ENCODE measurements around the gene NPIPB8. TPM values are rescaled to one million over a fixed set of nuclear protein-coding genes. Genes with fewer than 3 reads are reported as not detected.
A peak's percentile ranks its signal among the peaks of the same experiment; 100 is the strongest.
"Not testable (repeated sequence)": the region's sequence is repeated elsewhere in the genome, so short reads cannot be mapped to it uniquely, and the experiment has no call there.

The NPIPB8 gene
- total RNA-seq, 1 donor from 2014 or later, result 2.8 TPM

DNA sequence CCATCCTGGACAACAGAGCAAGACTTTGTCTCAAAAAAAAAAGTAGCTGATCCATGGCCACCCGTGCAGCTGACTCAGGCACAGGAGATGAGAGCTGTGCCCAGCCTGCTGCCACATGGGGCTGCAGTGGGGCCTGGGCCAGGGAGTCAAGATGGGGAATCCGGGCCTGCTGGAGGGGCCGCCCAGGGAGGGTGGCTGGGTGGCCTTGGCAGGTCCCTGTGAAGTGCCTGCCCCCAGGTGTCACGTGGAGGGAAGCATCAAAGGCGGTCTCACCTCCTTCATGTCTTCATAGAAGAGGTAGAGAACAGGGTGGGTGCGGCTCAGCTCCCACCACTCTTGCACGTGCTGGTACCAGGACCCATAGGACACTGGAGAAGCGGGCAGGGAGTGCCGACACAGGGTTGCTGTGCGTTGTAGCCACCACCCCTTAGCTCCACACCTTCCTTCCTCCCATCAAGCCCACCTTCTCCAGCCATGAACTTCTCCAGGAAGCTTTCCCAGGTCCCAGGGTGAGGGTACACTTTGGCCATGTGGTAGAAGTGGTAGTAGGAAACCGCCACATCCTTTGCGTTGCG, 44.8 kb upstream of the NPIPB8 start:
- intact Hi-C loops (cut with DNase I), result no loop called here
- ATAC-seq (no peak), DNase-seq (no peak)
- H3K4me3 ChIP-seq, result no peak overlapping the region
- no peak overlapping the region for H3K27ac ChIP-seq
- H3K4me1 ChIP-seq, result peaks cover 16% of the 10 kb centered on the region
- H3K36me3 ChIP-seq, result peaks cover 35% of the 10 kb centered on the region
- TF ChIP-seq, protein P1, sequence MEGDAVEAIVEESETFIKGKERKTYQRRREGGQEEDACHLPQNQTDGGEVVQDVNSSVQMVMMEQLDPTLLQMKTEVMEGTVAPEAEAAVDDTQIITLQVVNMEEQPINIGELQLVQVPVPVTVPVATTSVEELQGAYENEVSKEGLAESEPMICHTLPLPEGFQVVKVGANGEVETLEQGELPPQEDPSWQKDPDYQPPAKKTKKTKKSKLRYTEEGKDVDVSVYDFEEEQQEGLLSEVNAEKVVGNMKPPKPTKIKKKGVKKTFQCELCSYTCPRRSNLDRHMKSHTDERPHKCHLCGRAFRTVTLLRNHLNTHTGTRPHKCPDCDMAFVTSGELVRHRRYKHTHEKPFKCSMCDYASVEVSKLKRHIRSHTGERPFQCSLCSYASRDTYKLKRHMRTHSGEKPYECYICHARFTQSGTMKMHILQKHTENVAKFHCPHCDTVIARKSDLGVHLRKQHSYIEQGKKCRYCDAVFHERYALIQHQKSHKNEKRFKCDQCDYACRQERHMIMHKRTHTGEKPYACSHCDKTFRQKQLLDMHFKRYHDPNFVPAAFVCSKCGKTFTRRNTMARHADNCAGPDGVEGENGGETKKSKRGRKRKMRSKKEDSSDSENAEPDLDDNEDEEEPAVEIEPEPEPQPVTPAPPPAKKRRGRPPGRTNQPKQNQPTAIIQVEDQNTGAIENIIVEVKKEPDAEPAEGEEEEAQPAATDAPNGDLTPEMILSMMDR (IDR thresholded peaks at IDR 0.05), result no peak
- H3K27me3 ChIP-seq, result no peaks in the 10 kb centered on the region
- H3K9me3 ChIP-seq, result no peaks in the 10 kb centered on the region

DNA sequence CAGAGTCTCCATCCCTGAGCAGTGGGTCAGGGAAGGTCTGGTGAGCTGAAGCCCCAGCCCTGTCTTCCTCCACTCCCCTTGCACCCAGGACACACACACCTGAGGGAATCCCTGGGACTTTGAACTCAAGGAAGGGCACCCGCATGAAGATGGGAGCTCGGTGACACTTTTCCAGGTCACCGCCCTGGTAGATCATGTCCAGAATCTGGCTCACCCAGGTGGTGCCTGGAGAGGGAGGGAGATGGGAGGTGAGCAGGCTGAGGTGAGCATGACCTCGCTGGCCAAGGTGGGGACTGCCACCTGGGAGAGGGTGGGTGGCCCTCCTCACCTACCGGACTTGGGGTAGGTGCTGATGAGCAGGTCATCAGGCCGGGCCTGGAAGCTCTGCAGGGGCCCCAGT, 42.4 kb upstream of the NPIPB8 start:
- Histone ChIP-seq H3K4me1 (peaks cover 16% of the 10 kb centered on the region), H3K36me3 (peaks cover 12% of the 10 kb centered on the region)
- H3K4me3 ChIP-seq; H3K27ac ChIP-seq; intact Hi-C loops (cut with DNase I); H3K9me3 ChIP-seq; H3K27me3 ChIP-seq; ATAC-seq; DNase-seq: not testable (repeated sequence)

DNA sequence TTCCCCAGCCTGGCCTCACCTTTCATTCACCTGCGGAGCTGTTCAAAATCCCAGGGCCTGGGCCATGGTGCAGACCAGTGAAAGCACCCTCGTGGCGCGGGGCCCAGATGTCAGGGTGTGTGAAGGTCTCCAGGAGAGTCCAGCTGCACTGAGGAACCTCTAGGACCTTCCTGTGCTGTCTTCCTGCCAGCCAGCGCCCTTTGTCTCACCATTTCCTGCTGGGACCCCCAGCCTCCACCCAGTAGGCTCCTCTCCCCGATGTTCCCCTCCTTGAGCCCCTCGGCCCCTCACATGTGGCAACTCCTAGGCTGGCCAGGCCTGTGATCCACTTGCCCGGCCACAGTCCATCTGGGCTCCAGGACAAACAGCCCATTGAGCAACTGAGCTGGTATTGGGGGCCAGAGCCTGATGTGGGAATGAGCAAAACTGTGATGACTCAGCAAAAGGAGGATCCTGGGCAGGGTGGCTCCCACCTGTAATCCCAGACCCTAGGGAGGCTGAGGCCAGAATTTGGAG, 41.7 kb upstream of the NPIPB8 start:
- no peaks in the 10 kb centered on the region for H3K27me3 ChIP-seq
- H3K4me1 ChIP-seq, result peaks cover 16% of the 10 kb centered on the region
- TF ChIP-seq, protein P1 (IDR thresholded peaks at IDR 0.05), result no peak
- H3K36me3 ChIP-seq, result peaks cover 5% of the 10 kb centered on the region
- peak overlapping the region; percentile 72 for H3K27ac ChIP-seq
- H3K4me3 ChIP-seq, result peak overlapping the region; percentile 41
- DNase-seq (peak; percentile 70), ATAC-seq (peak; percentile 1)
- H3K9me3 ChIP-seq, result no peaks in the 10 kb centered on the region
- intact Hi-C loops (cut with DNase I), result no loop called here

DNA sequence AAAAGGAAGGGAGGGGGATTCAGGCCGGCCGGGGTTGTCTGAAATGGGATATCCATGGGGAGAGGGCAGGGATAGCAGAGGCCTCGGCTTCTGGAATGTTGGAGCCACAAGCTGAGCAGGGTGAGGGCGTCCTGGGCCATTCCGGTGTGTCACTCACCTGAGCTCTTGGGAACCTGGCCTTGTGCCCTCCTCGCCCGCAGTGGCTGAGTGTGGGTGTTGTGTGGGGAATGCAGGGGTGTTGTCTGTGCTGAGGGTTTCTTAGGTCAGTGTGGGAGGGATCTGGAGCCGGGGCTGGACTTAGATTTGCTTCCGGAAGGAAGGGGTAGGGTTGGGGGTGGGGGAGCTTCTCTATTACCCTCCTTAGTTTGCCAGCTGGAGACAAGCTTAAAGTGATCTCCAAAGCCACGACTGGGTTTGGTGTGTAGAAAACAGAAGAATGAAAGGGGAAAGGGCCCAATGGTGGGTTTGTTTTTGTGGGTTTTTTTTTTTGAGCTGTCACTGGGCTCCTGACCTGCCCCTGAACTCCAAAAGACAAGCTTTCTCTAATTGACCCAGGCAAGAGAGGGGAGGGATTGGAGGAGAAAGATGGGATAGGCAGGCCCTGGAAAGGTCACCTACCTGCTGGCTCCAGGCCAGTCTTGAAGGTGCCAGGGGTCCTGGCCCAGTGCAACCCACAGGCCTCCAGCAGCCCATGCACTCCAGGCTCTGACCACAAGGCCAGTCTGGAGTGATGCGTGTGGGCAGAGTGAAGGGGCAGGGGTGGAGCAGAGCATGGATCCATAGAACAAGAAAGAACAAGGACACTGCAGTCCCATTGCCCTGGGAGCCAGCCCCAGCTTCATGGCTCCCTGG, 40.8 kb upstream of the NPIPB8 start, which contains the start of gene SULT1A2:
TSS of gene SULT1A2 (minus strand) at position 211 of the 852 bp plus-strand sequence. CDS start 1,120 bp downstream, outside the sequence.
- H3K9me3 ChIP-seq, result no peaks in the 10 kb centered on the region
- intact Hi-C loops (cut with DNase I), result no loop called here
- TF ChIP-seq, protein P1 (IDR thresholded peaks at IDR 0.05), result no peak
- H3K27ac ChIP-seq, result peak within 1 kb of the TSS; percentile 72
- peak within 1 kb of the TSS; percentile 41 for H3K4me3 ChIP-seq
- no peaks in the 10 kb centered on the region for H3K27me3 ChIP-seq
- peak; percentile 81 for ATAC-seq
- no peaks in the 10 kb centered on the region for H3K36me3 ChIP-seq
- DNase-seq, result peak; percentile 89
- H3K4me1 ChIP-seq, result peaks cover 16% of the 10 kb centered on the region

DNA sequence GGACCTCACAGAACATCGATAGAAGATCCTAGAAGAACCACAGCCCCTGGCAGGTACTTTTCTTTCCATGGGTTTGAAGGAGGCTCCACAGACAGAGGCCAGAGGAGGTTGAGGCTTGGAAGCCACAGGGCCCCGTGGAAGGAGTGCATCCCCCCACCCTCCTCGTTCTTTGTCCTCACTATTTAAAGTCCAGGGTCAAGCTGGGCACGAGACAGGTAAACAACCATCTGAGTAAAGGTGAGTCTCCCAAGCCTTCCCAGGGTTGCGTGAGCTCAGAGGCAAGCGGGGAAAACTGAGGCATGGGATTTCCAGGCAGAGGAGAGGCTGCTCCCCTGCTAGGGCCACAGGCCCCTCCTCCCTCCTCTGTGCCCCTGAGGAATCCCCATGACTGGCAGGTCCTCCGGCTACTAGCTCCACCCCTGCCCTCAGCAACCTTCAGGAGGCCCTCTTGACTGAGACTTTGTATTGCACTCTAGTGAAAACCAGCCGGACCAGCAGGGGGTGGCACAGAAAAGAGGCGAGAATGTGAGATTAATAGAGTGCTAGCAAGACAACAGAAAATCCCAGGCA, 40.1 kb upstream of the NPIPB8 start:
- TF ChIP-seq, protein P1 (IDR thresholded peaks at IDR 0.05), result peak; percentile 19
- no peaks in the 10 kb centered on the region for H3K36me3 ChIP-seq
- H3K4me3 ChIP-seq, result no peak overlapping the region
- peaks cover 16% of the 10 kb centered on the region for H3K4me1 ChIP-seq
- intact Hi-C loops (cut with DNase I), result no loop called here
- DNase-seq (peak; percentile 84), ATAC-seq (peak; percentile 59)
- peak overlapping the region; percentile 72 for H3K27ac ChIP-seq
- H3K27me3 ChIP-seq, result no peaks in the 10 kb centered on the region
- no peaks in the 10 kb centered on the region for H3K9me3 ChIP-seq

DNA sequence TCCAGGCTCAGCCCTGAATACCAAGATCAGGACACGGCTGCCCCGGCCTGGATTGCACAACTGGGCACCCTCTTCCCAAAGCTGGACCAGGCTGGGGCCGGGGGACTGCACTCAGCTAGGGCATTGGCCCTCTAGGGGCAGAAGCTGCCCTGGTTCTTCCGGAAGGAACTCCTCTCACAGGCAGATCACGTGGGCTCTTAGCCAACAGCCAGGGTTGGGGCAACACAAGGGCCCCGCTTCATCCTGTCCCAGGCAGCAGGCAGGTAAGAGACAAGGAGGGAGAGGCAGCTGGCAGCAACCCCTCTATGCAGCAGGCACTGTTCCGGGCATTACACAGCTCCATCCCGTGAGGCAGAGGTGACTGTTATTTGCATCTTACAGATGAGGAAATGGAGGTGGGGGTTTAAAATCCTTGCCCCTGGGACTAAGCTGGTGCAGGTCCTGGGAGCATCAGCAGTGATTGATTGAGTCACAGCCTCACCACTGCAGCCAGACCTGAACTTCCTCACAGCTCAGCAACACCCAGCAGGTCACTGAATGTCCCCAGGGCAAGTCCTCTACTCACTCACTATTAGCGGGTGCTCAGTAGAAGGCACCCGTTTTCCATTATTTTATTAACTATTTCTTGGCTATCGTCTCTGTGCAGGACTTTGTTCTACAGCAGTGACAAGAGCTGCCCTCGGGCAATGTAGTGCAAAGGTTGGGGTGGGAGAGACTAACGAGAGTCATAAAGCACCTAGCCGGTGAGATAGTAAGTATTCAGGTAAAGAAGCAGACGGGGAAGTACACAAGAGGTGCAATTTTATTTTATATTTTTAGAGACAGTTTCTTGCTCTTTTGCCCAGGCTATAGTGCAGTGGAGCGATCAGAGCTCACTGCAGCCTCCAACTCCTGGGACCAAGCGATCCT, 38.2 kb upstream of the NPIPB8 start:
- DNase-seq; H3K27me3 ChIP-seq; H3K9me3 ChIP-seq; intact Hi-C loops (cut with DNase I); H3K36me3 ChIP-seq; H3K4me3 ChIP-seq; H3K27ac ChIP-seq: not testable (repeated sequence)
- H3K4me1 ChIP-seq, result peaks cover 16% of the 10 kb centered on the region
- ATAC-seq, result peak; percentile 75

DNA sequence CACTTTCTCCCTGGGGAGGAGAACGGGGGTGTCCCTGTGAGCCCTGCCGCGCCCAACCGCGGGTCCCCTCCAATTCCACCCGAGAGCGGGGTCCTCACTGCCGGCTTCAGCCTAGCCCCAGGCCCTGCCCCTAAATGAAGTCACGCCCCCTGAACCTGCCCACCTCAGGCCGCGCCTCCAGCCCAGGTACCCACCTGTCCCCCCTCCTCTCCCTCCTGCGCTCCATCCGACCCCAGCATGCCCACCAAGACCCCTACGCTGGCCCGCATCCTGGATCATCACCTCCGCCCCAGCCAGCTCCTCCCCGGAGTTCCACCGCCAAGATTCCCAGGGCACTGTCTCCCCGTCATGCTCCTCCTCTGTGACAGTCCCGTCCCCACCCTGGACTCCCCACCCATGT, 36.9 kb upstream of the NPIPB8 start:
- intact Hi-C loops (cut with DNase I); H3K27me3 ChIP-seq; H3K27ac ChIP-seq; H3K36me3 ChIP-seq; H3K9me3 ChIP-seq; H3K4me3 ChIP-seq; ATAC-seq; DNase-seq: not testable (repeated sequence)
- H3K4me1 ChIP-seq, result peaks cover 16% of the 10 kb centered on the region

DNA sequence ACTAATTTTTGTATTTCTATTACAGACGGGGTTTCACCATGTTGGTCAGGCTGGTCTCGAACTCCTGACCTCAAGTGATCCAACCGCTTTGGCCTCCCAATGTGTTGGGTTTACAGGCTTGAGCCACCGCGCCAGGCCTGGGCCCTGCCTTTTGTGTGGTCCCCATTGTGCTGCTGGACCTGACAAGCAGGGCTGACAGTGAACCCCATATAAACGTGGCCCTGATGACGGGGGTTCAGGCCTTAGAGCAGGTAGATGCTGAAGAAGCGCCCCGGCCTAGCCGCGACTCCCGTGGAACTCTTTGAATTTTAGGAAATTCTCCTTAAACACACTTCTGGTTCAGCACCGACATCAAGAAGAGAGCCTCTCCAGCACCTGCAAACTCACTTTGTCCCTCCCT, 36.3 kb upstream of the NPIPB8 start:
- H3K27ac ChIP-seq; H3K36me3 ChIP-seq; ATAC-seq; DNase-seq; intact Hi-C loops (cut with DNase I); H3K4me3 ChIP-seq; H3K27me3 ChIP-seq; H3K9me3 ChIP-seq: not testable (repeated sequence)
- peaks cover 10% of the 10 kb centered on the region for H3K4me1 ChIP-seq

DNA sequence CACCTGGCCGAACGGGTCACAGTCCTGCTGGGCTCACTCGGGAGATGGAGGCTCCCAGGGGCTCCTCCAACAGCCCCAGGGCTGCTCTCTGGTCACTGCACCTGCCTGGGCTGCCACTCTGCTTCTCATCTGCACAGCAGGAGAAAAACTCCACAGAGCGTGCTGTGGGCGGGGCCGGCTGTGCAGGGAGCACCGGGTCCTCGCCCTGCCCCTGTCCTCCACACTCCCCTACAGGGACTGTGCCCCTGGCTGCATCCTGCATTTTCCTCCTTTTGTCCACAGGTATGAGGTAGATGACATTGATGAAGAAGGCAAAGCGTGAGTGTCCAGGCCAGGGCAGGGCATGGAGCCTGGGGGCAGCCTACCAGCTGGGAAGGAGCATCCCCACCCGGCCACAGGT, 35.8 kb upstream of the NPIPB8 start:
- DNase-seq; H3K4me3 ChIP-seq; ATAC-seq; H3K27ac ChIP-seq; intact Hi-C loops (cut with DNase I); H3K9me3 ChIP-seq; H3K4me1 ChIP-seq; H3K36me3 ChIP-seq; H3K27me3 ChIP-seq: not testable (repeated sequence)
